ENCODE data around the gene RNF144B.
"Not testable (repeated sequence)": the region's sequence is repeated elsewhere in the genome, so short reads cannot be mapped to it uniquely, and the experiment has no call there.

Gene RNF144B

DNA sequence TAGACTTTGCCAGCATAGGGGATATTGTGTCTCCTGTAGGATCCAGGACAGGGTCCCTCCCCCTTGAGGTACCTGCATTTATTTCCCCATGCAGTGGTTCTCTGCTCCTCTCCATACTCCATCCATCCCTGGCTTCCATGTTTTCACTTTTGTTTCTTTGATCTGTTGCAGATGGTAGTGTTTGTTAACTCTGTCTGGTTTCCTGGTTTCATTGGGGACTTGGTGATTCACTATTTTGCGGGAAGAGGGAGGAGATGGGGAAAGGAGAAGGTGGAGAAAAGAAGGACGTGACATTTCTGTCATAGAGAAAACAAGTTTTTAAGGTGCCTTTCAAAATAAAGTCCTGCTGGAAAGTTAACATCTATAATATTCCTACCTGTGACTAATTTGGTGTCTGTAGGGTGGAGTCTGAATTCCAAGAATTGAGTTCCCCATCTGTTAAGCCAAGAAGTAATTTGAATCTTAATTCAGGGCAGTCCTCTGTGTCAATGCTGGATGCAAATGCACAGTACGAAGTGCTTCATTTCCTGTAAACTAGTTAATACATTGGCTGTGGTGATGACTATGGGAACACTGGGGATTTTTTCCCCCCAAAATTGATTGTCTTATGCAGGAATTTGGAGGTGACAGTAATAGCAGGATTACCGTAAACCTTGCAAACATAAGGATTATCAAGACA is 6.9 kb upstream of the RNF144B start:
- DNase-seq: no peak

DNA sequence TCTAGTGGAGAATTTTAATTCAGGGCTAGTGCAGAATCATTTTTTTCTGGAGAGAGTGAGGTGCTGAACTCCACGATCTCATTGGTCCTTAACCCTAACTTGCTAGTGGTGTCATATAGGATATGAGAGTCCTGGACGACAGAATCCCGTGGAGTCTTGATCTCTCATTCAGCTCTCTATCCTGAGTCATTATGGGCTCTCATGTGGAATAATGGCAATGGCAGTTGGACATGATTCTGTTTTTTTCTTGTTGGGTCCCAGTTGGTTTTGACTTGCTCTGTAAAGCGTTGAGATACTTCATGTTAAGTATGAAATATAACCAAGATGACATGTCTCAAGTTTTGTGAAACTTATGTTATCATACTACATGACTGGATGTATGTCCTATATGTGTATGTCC is 6.3 kb upstream of the RNF144B start:
- DNase-seq: no peak

DNA sequence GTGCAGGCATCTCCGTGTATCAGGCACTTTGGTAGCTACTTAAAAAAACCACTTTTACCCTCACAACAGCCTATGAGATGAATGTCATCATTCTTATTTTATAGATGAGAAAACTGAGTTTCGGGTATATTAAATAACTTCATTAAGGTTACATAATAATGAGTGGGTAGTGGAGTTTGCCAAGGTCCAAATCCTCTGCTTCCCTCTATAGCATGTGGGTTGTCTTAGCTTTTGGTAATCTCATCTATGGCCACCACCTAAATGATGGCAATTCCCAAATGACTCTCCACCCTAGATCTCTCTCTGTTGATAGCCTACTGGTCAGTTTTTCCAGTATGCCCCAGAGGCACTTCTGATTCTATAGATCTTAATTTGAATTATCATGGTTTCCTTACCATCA is 3.7 kb upstream of the RNF144B start:
- DNase-seq: no peak

DNA sequence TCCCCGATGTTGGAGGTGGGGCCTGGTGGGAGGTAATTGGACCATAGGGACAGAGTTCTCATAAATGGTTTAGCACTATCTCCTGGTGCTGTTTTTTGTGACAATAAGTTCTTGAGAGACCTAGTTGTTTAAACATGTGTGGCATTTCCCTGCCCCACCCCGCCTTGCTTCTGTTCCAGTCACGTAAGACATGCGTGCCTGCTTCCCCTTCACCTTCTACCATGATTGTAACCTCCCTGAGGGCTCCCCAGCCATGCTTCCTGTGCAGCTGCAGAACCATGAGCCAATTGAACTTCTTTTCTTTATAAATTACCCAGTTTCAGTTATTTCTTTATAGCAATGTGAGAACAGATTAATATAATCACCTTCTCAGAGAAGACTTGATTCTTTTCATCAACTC is 2.5 kb upstream of the RNF144B start:
- DNase-seq: no peak

DNA sequence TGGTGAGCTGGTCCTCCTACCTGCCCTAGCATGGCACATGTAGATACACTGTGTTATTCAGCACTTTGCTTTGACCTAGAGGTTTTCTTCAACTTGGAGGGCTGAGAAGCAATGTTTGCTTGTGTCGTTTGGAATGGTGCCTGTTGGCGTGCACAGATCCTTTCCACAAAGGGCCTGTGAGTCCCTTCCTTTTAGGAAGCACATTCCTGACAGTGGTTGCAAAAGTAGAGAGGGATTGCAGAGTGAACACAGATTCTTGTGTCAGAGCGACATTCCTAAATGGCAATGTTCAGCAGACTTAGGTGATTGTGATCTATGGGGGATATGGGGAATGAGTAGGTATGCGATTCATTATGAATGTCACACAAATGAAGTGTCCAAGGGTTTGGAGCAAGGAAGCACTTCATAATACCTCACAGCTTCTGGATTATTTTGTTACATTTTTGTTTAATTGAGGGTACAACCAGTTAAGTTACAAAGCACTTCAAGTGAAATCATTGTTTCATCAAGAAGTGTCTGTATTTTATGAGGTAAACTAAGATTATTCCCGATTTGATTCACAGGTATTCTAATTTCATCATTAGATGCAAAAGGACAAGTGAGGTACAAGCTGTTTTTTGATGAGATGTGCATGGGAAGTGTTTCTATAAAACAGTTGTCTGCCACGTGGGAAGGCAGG is 713 bp upstream of the RNF144B start:
- DNase-seq: no peak

DNA sequence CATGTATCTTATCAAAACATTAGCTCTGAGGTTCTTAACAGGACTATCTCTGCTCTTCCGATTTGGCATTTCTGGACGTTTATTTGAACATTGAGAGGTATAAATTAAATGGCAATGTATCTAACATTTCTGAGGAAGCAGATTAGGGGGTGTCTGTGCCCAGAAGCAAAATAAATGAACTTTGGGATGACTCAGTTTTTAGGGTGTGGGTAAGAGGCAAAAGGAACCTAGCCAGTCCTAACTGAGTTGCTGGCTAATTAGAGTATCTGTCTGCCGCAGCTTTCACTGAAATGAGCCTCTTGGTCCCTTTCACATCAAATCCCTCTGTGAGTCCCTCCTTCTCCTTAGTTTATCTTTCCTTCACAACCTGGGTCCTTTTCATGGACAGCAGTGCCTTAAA is 1.1 kb downstream of the RNF144B start:
- no peak for DNase-seq

DNA sequence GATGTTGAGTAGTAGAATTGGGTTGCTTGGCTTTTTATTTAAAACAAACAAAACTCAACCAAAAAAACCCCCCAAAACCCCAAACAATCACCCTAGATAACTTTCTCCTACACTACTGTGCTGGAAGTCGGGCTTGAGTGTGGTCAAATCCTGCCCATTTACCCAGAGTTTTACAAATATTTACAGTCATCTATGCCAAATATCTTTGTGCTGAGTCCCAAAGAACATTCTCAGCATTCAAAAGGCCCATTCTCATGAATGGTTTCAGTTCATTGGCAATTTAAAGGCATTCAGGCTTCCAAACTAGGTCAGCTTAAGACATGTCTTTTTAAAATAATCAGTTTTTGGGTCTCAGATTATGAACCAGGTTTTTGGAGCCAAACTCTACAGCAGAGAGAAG is 1.8 kb downstream of the RNF144B start:
- DNase-seq: no peak

DNA sequence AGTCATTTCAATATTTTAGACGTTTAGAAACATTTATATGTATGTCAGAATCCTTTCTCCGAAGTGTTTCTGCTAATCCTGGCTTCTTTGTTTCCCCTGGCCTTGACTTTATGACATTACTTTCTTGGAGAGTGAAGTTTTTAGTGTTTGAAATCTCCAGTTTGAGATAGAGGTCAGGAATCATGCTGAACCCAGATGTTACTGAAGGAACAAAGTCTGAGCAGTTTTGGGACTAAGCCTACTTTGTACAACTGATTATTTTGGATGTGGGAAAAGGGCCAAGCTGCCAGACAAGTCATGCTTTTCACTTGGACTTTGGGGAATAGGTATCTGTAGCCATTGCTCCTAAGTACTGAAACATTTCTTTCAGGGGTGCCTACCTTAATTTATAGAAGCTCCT is 2.3 kb downstream of the RNF144B start:
- no peak for DNase-seq

DNA sequence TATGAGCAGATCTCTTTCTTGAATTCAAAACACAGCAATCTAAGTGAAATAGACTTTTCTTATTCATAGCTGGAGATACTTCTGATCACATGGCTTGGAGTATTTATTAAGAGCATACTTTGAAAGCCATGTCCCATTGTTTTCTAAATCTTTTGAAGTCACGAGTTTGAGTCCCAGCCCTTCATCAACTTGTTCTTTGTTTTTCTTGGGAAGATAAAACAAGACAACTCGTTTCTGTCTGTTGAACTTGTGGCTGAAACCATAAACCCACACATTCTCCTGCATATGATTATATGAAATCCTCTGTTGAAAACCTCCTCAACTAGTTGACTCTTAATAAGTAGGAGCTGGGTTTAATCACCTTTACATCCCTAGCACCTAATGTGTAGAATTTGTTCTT is 3.3 kb downstream of the RNF144B start:
- no peak for DNase-seq

DNA sequence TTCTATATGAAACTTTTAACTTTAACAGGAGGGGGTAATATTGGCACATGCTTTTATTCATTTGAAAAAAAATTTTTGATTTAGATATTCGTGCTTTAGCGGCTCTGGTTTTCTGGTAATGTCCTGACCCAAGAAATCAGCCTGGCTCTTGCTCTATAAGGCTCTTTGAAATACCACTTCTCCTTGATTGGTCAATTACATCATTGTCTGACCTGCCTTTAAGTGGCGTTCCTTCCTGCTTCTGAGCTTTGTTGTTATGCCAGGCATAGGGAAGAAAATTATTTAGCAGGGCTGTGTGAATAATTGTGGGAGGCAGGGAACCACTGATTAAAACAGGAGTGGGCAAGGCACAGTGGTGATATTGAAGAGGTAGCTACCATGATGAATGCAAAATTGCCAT is 3.9 kb downstream of the RNF144B start:
- DNase-seq: no peak

DNA sequence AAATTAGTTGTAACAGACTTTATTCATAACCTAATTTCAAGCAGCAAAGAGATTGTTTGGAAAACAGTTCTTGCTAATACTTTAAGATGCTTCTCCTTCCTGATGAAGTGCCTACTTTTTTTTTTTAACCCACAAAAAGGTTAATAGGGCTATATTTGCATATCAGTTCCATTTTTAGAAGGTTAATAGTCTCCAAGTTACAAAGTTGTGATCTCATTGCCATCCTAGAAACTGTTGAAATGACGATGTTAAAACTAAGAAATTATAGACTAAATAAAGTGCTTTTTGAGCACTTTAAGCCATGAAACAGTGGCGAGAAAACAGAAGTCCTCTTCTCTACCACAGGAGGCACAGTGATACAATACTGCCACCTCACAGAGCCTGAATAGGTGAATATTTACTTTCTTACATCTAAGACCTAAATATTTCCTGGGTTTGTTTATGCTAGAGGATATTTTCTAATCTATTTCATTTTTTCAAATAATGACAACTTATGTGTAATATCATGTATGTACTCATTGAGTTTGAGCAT is 5.3 kb downstream of the RNF144B start:
- DNase-seq: no peak

DNA sequence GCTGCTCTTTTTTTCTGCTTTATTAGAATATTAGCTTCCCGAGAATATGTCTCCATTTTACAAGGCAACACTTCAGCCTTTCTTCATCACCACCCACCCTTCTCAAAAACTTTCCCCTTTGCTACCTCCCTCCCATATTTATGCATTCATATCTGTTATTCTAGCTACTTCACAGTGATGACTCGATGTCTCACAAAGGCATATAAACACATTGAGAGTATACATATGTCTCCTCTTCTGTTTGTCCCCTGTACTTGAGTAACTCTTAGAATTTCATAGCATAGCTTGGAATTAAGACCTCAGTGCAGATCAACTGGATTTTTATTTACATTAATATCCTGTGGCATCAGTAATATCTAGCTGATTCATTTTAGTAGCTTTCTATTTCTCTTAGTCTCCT is 6.5 kb downstream of the RNF144B start:
- no peak for DNase-seq

DNA sequence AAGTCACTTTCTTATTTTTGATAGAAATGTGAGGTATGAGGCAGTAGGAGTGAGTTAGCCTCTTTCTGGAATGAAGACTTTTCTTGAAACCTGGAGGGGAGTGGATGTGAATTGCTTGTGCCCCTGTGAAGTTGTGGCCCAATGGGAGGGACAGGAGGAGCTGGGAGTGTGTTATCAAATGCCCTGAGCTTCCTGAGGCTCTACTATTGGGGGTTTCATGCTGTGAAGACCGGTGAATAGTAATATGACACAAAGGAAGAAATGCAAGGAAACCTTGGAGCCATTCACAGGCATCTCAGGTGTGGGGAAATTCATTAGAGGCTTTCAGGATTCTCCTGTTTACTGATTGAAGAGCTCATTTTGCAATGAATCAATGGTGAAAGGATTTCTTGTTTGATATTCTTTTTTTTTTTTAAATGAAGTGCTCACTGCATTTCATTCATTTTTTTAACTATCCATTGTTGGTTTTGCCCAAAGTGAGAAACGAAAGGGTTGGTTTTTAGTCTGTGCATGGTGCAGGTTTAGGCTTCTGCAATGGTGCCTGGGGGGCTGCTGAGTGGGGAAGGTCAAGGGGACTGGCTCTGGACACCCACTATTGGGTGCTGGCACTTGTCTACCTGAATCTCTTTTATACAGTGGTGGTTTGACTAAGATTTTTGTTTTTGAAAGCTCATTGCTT is 8.2 kb downstream of the RNF144B start:
- no peak for DNase-seq

DNA sequence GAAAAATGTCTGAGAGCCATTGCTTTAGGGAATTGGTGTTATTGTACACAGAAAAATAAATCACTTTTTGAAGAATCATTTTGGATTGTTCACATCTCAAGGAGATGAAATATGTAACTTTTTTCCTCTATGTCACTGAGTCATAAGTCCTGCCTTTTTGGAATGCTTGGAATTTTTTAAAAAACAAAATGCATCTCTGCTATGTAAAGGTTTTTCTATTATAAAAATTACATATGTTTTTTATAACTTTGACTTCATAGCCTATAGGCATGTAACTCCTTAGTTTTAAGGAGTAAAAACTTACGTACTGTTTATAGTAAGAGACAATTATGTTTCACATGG is 8.7 kb downstream of the RNF144B start:
- no peak for DNase-seq

DNA sequence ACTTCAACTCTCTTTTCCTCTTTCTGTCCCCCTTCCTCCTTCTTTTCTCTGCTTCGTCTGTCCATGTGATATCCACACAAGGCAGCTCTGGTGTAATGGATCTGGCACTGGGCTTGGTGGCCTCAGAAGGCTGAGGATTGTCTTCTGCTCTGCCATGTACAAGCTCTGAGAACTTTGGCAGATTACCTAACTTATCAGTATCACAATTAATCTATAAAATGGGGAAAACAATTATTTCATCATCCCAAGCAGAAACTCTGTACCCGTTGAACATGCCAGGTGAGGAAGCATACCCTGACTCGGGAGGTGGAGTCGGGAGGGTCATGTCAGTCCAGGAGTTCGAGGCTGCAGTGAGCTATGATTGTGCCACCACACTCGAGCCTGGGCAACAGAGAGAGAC is 10.6 kb downstream of the RNF144B start:
- no peak for DNase-seq

DNA sequence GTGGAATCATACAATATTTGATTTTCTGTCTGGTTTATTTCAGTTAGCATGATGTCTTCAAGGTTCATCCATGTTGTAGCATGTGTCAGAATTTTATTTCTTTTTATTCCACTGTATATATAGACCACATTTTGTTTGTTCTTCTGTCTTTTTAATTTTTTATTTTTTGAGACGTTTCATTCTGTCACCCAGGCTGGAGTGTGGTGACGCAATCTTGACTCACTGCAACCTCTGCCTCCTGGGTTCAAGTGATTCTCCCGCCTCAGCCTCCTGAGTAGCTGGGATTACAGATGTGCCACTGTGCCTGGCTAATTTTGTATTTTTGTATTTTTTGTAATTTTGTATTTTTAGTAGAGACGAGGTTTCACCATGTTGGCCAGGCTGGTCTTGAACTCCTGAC is 11.1 kb downstream of the RNF144B start:
- not testable (repeated sequence) for DNase-seq

DNA sequence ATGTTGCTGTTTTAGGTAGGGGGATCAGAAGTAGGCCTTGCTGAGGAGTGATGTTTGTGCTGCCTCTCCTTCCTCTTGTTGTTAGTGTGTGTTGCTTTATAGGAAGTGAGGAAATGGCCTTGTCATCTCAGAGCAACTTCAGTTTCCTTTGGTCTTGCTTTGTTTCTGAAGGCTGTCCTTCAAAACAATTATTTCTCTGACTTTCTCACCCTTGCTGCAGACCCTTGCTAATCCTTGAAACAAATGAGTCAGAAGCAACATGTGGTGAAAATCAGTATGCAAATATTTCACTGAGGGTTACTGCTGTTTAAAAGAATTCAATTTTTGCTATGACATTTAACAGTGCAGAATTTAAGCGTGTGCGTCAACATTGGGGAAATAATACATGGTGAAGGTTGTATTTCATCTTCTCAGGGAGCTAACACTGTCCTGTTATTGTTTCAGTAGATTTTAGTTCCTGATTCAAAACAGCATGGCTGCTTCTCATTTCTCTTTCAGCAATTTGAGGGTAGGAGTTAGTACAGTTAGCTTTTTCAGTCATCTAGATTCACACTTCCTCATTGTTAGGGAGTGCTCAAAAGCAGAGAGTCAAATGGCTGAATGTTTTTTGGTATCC is 13.8 kb downstream of the RNF144B start:
- DNase-seq: no peak

DNA sequence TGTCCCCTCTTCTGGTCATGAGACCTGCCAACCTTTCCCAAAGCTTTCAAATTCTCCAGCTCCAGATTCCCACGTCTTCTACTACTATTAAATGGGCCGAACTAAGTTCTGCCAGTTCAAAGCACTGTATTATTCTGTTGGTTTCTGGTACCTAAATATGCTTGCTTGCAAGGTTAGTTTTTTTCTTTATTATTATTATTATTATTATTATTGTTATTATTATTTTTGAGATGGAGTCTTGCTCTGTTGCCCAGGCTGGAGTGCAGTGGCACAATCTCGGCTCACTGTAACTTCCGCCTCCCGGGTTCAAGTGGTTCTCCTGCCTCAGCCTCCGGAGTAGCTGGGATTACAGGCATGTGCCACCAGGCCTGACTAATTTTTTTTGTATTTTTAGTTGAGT is 17.8 kb downstream of the RNF144B start:
- DNase-seq: not testable (repeated sequence)

DNA sequence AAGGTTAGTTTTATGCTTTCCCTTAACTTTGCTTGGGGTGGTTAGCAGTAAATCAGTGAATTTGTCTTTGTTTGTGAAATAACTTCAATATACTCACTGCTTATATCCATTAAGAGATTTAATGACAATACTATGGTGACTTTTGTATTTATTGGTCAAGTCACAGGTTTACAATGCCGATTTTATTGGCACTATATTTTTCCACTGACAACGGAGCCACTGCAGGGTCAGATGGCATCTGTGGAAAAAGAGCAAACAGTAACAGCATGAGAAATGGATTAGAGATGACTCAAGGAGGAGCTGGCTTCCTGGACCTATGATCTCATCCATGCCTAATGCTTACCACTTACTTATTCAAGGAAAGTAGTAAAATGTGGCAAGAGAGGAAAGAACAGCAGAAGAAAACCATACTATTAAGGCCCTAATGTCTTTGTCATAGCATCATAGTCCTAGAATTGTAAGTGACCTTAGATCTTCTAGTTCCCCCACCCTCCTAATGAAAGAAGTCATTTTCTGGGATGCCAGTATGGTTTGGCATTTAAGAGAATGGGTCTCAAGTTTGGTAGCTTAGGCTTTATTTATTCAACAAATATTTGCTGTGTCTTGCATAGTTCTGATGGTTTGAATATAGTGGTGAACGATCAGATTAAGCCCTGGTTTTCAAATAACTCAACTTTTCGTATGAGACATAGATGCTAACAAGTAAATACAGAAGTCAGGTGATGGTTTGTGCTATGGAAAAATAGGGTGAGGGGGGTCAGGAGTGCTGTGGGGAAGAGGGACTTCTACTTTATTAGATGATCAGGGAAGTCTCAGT is 18.5 kb downstream of the RNF144B start:
- no peak for DNase-seq

DNA sequence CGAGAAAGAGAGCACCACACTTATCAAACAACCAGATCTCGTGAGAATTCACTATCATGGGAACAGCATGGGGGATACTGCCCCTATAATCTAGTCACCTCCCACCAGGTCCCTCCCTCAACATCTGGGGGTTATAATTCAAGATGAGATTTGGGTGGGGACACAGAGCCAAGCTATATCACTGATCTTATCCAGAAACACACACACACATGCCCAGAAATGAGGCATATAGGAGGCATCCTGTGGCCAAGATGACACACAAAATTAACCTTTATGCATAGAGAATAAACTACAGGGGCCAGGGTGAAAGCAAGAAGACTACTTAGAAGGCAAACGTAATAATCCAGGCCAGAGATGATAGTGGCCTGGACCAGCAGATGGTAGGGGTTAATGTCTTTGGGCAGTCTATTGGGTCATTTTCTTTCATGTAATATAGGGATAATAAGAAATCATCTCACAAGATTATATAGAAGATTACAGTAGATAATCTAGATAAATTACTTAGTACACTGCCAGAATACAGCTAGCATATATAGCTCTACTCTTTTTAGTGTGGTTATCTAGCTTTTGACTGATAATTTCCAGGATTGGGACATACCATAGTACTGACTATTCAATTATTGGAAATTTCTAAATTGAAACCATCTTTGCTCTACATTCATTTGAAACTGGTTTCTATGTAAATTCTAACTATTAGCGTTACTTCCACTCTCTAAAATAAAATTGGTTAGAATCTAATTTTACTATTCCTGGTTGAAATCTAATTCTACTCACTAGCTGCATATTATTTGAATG is 20.0 kb downstream of the RNF144B start:
- DNase-seq: no peak

DNA sequence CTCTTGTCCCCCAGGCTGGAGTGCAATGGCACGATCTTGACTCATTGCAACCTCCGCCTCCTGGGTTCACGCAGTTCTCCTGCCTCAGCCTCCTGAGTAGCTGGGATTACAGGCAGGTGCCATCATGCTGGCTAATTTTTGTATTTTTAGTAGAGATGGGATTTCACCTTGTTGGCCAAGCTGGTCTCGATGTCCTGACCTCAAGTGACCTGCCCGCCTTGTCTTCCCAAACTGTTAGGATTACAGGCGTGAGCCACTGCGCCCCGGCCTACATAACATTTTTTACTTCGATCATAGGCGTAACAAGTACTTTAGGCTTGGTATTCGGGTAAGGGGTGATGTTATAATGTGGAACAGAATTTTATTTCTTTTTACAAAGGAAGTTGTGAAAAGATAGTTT is 22.5 kb downstream of the RNF144B start:
- not testable (repeated sequence) for DNase-seq

DNA sequence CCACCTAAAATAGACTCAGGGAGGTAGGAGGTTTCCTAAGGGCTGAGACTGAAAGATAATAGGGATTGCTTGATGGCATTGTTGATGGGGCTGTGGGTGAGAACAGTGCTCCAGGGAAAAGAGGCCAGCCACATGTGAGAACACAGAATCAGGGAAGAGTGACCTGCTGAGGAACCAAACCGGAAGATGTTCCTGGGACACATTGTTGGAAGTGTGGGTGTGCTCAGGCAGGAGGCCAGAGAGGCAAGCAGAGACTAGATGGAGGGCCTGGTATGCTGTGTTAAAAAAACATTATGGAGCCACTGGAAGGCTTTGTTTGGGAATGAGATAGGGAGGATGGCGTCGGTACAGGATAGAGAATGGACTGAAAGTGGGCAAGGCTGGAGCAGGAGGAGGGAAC is 23.3 kb downstream of the RNF144B start:
- no peak for DNase-seq
